GM21529 (cell line): ENCODE results near the gene ICA1.
"Not testable (repeated sequence)": the region's sequence is repeated elsewhere in the genome, so short reads cannot be mapped to it uniquely, and the experiment has no call there.

Experiments used
- ATAC-seq: cut with Tn5 transposase; IDR thresholded peaks from one replicate; pipeline ENCODE4 v1.9.1; 2021; ENCODE audit not compliant: unreplicated experiment

Gene ICA1

DNA sequence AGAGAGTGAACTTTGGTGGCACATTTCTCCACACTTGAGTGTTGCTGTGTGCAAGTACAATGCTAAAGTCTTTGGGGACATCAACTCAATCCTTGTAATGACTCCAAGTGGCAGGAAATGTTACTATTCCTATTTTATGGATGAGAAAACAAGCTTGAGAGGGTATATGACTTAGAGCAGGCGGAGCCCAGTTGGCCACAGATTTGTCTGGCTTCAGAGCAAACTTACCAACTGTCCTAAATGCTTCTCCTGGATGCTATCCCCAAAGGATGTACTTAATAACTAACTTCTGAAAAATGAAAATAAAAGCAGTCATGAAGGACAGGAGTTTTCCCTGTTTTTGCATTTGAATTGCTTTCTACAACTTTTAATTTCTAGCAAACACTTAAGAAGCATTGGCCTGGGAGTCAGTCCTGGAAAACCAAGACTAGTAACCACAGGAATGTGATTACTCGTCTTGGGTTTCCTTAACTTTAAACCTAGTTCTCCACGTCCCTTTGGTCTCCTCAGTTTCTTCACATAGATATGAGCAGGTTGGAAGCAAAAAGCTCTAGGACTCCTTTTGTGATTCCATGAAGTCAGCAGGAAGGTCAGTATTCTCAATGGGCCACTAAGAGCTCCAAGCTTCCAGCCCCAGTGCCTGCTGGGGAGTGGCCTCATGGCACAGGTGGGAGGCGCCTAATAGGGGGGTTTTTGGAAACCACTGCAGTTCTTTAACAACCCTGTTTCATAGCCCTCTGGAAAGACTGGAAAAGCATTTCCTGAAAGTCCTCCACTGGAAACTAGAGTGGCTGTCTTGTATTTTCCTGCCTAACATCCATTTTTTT lies 152.6 kb downstream of the ICA1 start:
- ATAC-seq: no peak

DNA sequence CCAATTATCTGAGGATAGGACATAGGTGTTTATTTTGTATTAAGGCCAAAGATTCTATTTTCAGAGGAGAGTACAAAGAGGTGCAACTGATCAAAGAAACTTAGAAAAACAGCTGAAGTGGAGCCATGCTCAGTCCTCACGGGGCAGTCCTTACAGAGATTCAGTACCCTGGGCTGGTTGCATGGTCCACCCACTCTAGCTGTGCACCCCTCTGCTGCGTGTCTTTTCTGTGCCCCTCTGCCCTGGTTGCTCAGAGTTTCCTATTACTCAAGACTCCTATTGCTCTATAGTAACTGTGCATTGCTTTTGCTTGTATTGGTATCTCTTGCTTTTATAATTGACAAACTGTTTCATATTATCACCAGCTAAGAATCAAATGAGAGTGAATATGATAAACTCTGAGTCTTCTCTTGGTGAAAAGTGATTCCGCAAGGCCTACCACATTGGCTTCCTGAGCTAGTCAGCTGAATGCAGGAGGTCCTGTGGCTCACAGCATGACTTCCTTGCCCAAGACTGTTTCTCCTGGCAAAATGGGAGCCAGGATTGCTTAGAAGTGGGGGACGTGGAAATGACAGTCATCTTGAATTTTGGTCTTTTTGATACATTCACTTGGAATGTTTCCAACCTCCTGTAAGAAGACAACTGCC lies 156.4 kb downstream of the ICA1 start:
- ATAC-seq: no peak

DNA sequence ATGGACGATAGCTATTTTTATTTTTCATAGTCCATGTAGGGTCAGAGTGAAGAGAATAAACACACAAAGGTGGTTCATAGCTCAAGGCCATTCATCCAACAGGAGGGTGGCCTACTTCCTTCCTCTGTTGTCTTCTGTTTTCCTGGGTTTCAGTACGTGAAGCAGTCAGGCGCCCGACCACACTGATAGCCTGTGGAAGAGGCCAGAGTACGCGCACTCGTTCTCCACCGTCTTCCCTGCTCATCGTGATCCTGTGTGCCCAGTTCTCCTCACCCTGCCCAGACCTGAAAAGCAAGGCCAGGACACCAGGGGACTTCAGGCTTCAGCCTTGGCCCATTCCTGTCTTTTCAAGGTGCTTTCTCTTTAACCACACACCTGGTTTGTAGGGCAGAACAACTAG lies 158.7 kb downstream of the ICA1 start:
- ATAC-seq: no peak

DNA sequence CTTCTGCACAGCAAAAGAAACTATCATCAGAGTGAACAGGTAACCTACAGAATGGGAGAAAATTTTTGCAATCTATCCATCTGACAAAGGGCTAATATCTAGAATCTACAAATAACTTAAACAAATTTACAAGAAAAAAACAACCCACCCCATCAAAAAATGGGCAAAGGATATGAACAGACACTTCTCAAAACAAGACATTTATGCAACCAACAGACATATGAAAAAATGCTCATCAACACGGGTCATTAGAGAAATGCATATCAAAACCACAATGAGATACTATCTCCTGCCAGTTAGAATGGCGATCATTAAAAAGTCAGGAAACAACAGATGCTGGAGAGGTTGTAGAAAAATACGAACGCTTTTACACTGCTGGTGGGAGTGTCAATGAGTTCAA lies 160.7 kb downstream of the ICA1 start:
- not testable (repeated sequence) for ATAC-seq

DNA sequence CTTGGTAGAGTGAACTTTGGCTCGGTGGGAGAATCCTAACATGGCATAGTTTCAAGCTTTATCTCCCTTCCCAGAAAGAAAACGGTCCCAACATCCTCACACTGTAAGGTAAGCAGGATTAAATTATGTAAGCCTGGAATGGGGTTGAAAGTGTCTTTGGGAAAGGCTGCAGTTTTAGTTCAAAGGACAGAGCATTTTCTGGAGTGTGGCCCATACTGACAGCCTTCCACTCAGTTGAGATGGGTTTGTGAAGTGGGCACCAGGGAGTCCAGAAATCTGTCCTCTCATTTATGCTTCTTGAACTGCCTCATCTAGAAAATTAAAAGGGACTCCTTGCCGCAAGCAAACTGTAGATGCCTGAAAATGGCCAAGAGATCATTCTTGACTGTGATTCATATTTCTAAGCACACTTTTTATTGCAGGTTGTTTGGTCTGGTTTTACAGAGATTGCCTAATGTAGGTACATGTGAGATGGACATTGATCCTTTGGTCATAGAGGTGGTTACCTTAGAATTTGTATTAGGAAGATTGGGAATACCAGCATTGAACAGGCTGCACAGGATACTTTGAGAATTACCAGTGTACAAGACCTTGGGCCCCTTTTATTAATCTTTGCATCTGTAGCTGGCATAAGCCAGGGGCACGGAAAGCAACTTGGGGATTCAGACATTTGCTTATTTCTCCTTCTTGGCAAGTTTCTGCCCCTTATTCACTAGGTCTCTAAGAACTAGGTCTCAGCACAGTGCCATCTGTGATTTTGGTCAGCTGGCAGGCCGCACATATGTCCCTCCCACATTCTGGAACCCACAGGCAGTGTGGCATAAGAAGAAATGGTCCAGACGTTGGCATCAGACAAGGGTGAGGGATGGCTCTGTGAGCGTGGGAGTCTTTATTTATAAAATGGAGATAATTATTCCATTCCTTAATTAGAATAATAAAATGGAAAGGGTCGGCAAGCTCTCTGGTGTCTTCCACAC lies 167.5 kb downstream of the ICA1 start:
- no peak for ATAC-seq

DNA sequence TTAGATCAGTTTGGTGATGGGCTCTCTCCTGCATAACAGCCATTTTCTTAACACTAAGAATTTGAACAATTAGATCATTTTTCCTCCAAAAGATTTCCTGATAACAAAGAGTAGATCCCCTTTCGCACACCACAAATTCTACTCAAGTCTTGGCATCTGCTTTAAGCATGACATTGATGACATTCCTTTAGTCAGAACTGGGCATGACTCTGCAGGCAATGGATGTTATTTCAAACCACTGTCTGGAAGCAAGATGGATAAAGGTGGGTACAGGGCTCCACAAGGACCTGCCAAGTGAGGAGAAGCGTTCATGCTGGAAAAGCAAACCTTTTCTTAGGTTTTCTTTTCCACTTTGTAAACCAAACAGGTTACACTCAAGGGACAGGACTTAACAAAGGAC lies 169.8 kb downstream of the ICA1 start:
- no peak for ATAC-seq

DNA sequence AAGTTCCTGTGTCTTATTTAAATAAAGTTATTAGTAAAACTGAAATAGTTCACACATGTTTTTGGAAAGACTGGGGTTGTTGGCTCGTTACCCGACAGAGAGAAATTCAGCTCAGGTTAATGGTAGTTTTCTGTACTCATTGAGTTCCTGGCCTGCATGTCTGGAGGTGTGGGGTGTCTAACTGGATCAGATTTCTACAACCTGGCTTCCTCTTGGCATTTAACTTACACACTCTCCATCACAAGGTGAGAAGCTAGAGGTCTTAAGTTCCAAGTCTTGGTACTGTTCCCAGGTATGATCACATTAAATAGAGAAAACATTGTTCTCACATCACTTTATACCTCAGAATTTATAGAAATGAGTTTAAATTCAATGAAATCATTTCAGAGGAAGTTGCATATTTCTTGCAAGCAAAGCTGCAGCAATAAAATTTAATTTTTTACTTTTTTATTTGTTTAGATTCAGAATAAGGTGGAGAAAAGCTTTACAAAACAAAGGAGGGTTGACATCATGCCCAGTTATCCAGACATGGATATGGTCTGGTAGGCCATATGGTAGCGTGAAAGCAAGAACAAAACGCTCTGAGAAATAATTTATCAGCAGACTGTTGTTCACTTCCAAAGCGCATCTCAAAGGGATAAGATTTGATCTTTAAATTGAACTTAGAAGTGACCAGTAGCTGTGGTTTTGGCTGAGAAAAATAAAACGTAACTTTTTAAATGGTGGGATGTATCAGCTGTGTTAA lies 172.8 kb downstream of the ICA1 start:
- ATAC-seq: no peak

DNA sequence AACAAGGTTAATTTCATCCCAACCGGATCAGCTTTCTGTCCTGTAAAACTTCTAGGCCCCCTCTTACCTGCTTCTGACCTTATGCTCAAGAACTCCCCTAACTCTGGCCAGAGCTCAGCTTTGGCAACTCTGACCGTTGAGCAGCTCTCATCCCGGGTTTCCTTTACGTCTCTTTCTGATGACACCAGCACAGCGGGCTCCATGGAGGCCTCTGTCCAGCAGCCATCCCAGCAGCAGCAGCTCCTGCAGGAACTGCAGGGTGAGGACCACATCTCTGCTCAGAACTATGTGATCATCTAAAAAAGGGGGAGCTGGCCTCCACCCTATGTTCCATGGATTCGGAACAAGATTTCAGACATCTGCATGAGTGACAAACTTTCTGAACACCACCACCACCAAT lies 175.7 kb downstream of the ICA1 start:
- no peak for ATAC-seq

DNA sequence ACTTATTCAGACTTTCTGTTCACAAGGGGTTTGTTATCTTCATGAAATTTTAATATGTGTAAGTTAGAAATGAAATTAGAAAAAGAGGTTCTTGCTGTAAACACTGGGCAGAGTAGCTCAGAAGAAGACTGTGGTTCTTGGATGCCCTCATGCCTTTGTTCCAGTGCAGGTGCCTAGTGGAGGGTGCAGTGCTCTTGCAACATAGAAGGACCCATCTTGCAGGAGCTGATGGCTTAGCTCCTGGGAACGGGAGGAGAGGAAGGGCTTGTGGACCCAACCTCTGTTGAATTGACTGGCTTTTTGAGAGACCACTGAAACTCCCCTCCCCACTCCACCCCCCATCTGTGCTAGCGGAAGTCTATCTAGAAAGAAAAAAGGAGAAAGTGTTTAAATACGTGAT lies 176.5 kb downstream of the ICA1 start:
- ATAC-seq: no peak

DNA sequence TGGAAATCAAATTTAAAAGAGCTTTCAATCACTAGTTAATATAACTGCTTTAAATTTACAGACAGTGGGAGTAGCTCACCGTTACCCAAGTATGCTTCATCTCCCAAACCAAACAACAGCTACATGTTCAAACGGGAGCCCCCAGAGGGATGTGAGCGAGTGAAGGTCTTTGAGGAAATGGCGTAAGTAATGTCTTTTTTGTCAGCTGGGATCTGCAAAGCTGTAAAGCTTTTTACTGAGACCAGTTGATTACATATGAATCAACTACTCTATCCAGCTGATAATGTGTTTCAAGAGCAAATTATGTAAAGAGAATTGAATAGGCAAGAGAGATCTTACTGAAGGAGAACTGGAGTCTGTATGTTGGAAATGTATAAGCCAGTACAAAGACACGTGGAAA lies 177.1 kb downstream of the ICA1 start:
- ATAC-seq: no peak

DNA sequence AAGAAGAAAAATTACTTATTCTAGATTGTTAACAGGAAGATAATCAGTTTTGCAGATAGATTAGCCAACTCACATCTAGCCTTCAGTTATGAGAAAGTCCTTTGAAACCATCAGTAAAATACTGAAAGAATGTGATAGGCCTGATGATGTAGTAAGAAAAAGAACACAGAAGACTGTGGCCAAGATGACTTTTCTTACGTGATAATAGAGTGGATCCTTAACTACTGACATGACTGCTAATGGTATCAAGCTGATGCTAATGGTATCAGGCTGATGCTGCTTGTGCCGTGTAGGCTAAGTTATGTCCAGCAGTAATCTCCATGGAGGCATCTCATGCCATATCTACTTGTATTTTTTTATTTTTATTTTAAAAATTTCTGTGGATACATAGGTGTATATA lies 179.2 kb downstream of the ICA1 start:
- ATAC-seq: no peak

DNA sequence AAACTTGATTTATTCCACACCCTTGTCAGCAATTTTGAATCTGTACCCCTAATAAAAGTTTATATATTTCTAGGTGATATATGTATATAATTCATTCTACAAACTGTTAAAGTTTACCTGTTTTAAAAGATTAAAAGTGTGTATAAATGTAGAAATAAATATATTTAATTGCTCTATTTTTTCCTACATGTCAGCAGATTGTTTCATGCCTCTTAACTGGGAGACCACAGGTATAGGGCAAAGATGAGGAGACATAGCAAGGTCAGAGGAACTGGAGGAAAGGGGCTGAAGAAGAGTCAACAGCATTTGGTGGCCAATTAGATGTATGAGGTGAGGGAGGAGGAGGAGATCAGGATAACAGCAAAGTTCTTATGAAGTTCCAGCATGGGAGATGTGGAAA lies 183.5 kb downstream of the ICA1 start:
- ATAC-seq: no peak

DNA sequence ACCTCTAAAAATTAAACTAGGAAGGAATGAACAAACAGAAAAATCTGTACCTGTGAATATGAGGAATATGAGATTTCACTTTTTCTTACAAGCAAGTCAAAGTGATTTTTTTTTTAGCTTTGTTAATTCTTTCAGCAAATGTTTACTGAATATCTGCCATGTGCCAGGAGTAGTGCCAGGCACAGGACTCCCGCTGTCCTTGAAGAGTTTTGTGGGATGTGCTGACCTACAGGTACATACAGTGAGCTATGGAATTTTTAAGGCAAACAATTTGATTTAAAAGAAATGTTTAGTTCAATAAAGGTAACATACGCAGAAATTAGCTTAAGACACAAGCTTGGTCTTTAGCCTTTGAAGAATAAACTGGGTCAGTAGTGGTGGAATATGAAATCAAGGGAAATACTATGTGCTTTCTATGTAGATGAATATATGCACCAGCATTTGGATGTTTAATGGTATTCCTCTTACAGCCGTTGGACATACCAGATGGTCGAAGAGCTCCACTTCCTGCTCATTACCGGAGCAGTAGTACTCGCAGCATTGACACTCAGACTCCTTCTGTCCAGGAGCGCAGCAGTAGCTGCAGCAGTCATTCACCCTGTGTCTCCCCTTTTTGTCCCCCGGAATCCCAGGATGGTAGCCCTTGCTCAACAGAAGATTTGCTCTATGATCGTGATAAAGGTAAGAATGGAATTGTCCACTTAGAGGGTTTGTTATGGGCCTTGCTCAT lies 191.4 kb downstream of the ICA1 start:
- no peak for ATAC-seq

DNA sequence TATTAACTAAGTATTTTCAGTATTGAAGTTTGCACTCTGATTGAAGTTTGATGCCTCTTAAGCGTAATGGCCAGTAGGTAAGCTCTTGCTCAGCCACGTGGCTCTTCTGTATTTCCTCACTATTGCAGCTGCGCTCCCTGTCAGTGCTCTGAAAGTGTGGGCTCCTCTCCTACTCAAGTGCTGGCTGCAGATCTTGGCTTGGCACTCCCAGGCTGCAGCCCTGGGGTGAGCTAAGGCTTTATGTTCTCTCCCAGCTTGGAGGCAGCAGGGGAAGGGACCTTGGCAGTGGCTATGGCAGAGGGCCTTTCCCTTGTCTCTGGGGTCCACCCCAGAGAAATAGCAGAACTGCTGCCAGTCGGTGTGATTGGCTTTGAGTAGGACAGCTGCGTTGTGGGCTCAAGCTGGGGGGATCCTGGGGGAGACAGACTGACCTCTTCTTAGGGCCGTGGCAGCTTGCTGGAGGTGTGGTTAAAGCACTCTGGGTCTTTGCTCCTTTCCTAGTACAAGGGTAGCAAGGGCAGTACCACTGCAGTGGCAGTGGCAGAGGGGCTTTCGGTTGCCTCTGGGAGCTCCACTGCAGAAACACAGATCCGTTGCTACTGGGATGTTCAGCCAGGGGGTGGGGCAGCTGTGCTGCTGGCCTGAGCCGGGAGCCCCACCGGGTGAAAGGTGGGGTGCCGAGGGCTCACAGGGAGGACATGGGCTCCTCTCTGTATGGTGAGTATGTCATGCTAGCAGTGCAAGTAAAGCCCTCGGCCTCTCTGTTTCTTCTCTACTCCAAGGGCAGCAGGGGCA lies 192.9 kb downstream of the ICA1 start:
- ATAC-seq: no peak

DNA sequence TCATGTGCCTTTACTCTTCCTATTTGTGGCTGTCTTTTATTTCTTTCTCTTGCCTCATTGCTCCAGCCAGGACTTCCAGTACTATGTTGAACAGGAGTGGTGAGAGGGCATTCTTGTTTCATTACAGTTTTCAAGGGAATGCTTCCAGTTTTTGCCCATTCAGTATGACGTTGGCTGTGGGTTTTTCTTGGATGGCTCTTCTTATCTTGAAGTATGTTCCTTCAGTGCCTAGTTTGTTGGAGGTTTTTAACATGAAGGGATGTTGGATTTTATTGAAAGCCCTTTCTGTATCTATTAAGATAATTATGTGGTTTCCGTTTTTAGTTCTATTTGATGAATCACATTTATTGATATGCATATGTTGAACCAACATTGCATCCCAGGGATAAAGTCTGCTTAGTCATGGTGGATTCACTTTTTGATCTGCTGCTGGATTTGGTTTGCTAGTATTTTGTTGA lies 196.6 kb downstream of the ICA1 start:
- ATAC-seq: no peak

DNA sequence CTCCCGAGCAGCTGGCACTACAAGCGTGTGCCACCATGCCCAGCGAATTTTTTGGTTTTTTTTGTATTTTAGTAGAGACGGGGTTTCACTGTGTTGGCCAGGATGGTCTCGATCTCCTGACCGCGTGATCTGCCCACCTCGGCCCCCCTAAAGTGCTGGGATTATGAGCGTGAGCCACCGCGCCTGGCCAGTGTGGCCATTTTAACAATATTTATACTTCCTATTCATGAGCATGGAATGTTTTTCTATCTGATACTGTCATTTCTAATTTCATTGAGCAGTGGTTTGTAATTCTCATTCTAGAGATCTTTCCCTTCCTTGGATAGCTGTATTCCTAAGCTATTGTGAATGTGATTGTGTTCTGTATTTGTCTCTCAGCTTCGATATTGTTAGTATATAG lies 197.1 kb downstream of the ICA1 start:
- ATAC-seq: no peak

DNA sequence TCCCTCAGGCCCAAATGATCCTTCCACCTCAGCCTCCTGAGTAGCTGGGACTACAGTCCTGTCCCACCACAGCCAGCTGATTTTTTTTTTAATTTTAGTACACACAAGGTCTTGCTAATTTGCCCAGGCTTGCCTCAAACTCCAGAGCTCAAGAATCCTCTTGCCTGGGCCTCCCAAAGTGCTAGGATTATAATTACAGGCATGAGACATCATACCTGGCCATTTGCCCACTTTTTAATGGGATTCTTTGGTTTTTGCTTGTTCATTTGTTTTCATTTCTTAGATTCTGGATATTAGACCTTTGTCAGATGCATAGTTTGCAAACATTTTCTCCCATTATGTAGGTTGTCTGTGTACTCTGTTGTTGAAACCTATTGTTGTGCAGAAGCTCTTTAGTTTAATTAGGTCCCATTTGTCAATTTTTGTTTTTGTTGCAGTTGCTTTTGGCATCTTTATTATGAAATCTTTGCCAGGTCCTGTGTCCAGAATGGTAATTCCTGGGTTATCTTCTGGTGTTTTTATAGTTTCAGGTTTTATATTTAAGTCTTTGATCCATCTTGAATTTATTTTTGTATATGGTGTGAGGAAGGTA lies 198.2 kb downstream of the ICA1 start:
- ATAC-seq: no peak

DNA sequence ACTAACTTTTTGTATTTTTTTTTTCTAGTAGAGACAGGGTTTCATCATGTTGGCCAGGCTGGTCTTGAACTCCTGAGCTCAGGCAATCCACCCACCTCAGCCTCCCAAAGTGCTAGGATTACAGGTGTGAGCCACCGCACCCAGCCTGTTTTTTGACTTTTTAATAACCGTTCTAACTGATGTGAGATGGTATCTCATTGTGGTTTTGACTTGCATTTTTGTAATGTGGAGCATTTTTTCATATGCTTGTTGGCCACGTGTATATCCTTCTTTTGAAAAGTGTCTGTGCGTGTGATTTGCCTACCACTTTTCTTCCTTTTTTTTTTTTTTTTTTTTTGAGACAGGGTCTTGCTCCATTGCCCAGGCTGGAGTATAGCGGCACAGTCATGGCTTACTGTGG lies 198.7 kb downstream of the ICA1 start:
- ATAC-seq: not testable (repeated sequence)
